Measurements from ENCODE around the gene PGK1. TPM values are rescaled to one million over a fixed set of nuclear protein-coding genes. Genes with fewer than 3 reads are reported as not detected.

The PGK1 gene
- total and polyA plus RNA-seq, 8 donors, result 29.3 to 207 (median 115) TPM

DNA sequence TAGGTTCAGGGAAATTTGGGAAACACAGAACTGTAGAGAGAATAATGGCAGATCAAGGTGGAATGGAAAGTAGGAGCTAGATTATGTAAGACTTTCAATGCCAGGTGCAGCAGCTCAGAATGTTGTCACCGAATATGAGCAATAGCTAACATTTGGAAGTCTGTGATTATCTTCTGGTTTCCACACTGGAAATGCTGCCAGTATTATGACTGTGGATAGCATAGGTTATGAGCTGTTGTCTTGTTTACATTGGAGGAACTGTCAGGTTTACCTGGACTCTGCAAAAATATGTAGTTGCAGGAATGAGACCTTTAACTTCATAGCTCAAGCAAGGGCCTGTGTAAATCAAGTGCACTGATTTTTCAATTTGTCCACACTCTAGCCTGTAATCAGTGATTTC is 61.4 kb downstream of the PGK1 start:
- H3K4me1 ChIP-seq, result no peaks in the 10 kb centered on the region
- H3K27me3 ChIP-seq, result no peaks in the 10 kb centered on the region
- no peaks in the 10 kb centered on the region for H3K36me3 ChIP-seq
- 69 to 87% (median 80%) methylated on average over 1 of the region's 1 CpG for WGBS, 5 donors
- H3K4me3 ChIP-seq, result no peak overlapping the region
- no peaks in the 10 kb centered on the region for H3K9me3 ChIP-seq
- DNase-seq, result no peak
- no peak overlapping the region for H3K27ac ChIP-seq
- no peak for TF ChIP-seq EP300 (IDR thresholded peaks at IDR 0.05)
- TF ChIP-seq, protein P1, sequence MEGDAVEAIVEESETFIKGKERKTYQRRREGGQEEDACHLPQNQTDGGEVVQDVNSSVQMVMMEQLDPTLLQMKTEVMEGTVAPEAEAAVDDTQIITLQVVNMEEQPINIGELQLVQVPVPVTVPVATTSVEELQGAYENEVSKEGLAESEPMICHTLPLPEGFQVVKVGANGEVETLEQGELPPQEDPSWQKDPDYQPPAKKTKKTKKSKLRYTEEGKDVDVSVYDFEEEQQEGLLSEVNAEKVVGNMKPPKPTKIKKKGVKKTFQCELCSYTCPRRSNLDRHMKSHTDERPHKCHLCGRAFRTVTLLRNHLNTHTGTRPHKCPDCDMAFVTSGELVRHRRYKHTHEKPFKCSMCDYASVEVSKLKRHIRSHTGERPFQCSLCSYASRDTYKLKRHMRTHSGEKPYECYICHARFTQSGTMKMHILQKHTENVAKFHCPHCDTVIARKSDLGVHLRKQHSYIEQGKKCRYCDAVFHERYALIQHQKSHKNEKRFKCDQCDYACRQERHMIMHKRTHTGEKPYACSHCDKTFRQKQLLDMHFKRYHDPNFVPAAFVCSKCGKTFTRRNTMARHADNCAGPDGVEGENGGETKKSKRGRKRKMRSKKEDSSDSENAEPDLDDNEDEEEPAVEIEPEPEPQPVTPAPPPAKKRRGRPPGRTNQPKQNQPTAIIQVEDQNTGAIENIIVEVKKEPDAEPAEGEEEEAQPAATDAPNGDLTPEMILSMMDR (IDR thresholded peaks at IDR 0.05), result no peak
- TF ChIP-seq POLR2AphosphoS5 (IDR thresholded peaks at IDR 0.05), result no peak
- TF ChIP-seq POLR2A (IDR thresholded peaks at IDR 0.05), result no peak
- intact Hi-C loops (cut with DNase I; ENCODE audit: low total_unique reads), result no loop called here

DNA sequence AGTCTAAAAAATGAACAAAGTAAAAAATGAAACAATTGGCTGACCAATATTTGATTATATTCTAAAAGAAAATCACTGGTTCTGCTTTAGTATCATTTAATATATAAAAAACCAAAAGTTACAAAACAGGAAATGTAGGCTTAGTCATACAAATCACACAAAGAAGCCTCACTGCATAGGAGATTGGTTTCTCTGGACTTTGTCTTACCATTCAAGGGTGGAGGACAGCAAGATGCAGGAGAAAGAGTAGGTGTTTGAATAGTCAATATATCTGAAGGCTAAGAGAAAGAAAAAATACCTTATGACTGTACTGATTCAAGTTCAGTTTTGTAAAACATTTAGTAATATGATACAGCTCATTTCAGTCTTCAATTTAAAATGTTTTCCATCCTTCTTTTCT is 64.0 kb downstream of the PGK1 start:
- TF ChIP-seq, protein P1 (IDR thresholded peaks at IDR 0.05), result no peak
- no peak for TF ChIP-seq POLR2A (IDR thresholded peaks at IDR 0.05)
- TF ChIP-seq EP300 (IDR thresholded peaks at IDR 0.05), result no peak
- TF ChIP-seq POLR2AphosphoS5 (IDR thresholded peaks at IDR 0.05), result no peak
- Histone ChIP-seq H3K4me1 (no peaks in the 10 kb centered on the region), H3K4me3 (no peak overlapping the region), H3K36me3 (no peaks in the 10 kb centered on the region), H3K27ac (no peak overlapping the region), H3K27me3 (no peaks in the 10 kb centered on the region), H3K9me3 (no peaks in the 10 kb centered on the region)
- intact Hi-C loops (cut with DNase I; ENCODE audit: low total_unique reads), result no loop called here
- DNase-seq, result no peak

Other genes starting within 250 kb of the PGK1 start
- 100 to 1,000 TPM in 1 of 5 donors, 10 to 100 TPM in 4; 16.1 to 135 (median 28.8) TPM for gene MAGT1, start 208.8 kb upstream of the PGK1 start, total RNA-seq
- gene MAGT1, start 208.8 kb upstream of the PGK1 start, polyA plus RNA-seq, result 10 to 100 TPM in 2 of 3 donors, 1 to 10 TPM in 1; 6.1 to 19.0 (median 10.1) TPM
- 1,000 to 10,000 TPM in 1 of 5 donors, 100 to 1,000 TPM in 3, 10 to 100 TPM in 1; 75.0 to 1,019 (median 279) TPM for gene COX7B, start 204.8 kb upstream of the PGK1 start, total RNA-seq
- 1,000 to 10,000 TPM; 1,038 to 1,320 (median 1,175) TPM for gene COX7B, start 204.8 kb upstream of the PGK1 start, polyA plus RNA-seq
- 10 to 100 TPM in 2 of 5 donors, 1 to 10 TPM in 3; 3.5 to 38.2 (median 9.8) TPM for gene ATP7A, start 193.6 kb upstream of the PGK1 start, total RNA-seq
- gene ATP7A, start 193.6 kb upstream of the PGK1 start, polyA plus RNA-seq, result 1 to 10 TPM in 1 of 3 donors, under 1 TPM in 2; 0.76 to 1.5 (median 0.87) TPM
- gene PGAM4, start 134.6 kb upstream of the PGK1 start, total RNA-seq, result not detected
- not detected for gene PGAM4, start 134.6 kb upstream of the PGK1 start, polyA plus RNA-seq
- gene TAF9B, start 35.4 kb downstream of the PGK1 start, total RNA-seq, result 10 to 100 TPM in 3 of 5 donors, 1 to 10 TPM in 2; 3.2 to 75.4 (median 20.9) TPM
- gene TAF9B, start 35.4 kb downstream of the PGK1 start, polyA plus RNA-seq, result 10 to 100 TPM; 11.1 to 13.4 (median 11.7) TPM
- gene CYSLTR1, start 223.4 kb downstream of the PGK1 start, total RNA-seq, result 1 to 10 TPM in 2 of 5 donors, under 1 TPM in 2, not detected in 1; 0.58 to 7.1 (median 2.5) TPM
- 1 to 10 TPM in 1 of 3 donors, under 1 TPM in 2; 0.44 to 2.7 (median 0.63) TPM for gene CYSLTR1, start 223.4 kb downstream of the PGK1 start, polyA plus RNA-seq